ENCODE data around the gene TMEM151B.
A peak's percentile ranks its signal among the peaks of the same experiment; 100 is the strongest.
"Not testable (repeated sequence)": the region's sequence is repeated elsewhere in the genome, so short reads cannot be mapped to it uniquely, and the experiment has no call there.

The TMEM151B gene

GRCh38 chr6:44342052-44342451, 71.8 kb downstream of the TMEM151B start:
- H3K9ac ChIP-seq (ENCODE audit: low read depth, low read length), result no peak overlapping the region
- no peaks in the 10 kb centered on the region for H3K9me3 ChIP-seq (ENCODE audit: control insufficient read depth, insufficient read depth, low read length)
- H3K4me3 ChIP-seq (ENCODE audit: low read depth, low read length), result peak overlapping the region; percentile 30
- peaks cover 6% of the 10 kb centered on the region for H3K4me1 ChIP-seq (ENCODE audit: control insufficient read depth, insufficient read depth, low read length)
- H3K36me3 ChIP-seq (ENCODE audit: control insufficient read depth, insufficient read depth, low read length), result no peaks in the 10 kb centered on the region
- peaks cover 21% of the 10 kb centered on the region for H3K27me3 ChIP-seq (ENCODE audit: control insufficient read depth, insufficient read depth, low read length)

GRCh38 chr6:44342489-44342888, 72.2 kb downstream of the TMEM151B start, which contains the start of gene SPATS1:
Gene SPATS1, plus strand, starts transcription at chr6:44342650. Its CDS starts 446 bp downstream, at chr6:44343096.
- H3K4me3 ChIP-seq (ENCODE audit: low read depth, low read length), result peak within 1 kb of the TSS; percentile 30
- H3K9me3 ChIP-seq (ENCODE audit: control insufficient read depth, insufficient read depth, low read length), result no peaks in the 10 kb centered on the region
- no peaks in the 10 kb centered on the region for H3K36me3 ChIP-seq (ENCODE audit: control insufficient read depth, insufficient read depth, low read length)
- no peak within 1 kb of the TSS for H3K9ac ChIP-seq (ENCODE audit: low read depth, low read length)
- peaks cover 21% of the 10 kb centered on the region for H3K27me3 ChIP-seq (ENCODE audit: control insufficient read depth, insufficient read depth, low read length)
- H3K4me1 ChIP-seq (ENCODE audit: control insufficient read depth, insufficient read depth, low read length), result peaks cover 4% of the 10 kb centered on the region

GRCh38 chr6:44346818-44347217, 76.6 kb downstream of the TMEM151B start:
- peaks cover 15% of the 10 kb centered on the region for H3K27me3 ChIP-seq (ENCODE audit: control insufficient read depth, insufficient read depth, low read length)
- H3K9me3 ChIP-seq (ENCODE audit: control insufficient read depth, insufficient read depth, low read length); H3K4me3 ChIP-seq (ENCODE audit: low read depth, low read length); H3K4me1 ChIP-seq (ENCODE audit: control insufficient read depth, insufficient read depth, low read length); H3K9ac ChIP-seq (ENCODE audit: low read depth, low read length); H3K36me3 ChIP-seq (ENCODE audit: control insufficient read depth, insufficient read depth, low read length): not testable (repeated sequence)

GRCh38 chr6:44349904-44350649, 79.8 kb downstream of the TMEM151B start:
- Histone ChIP-seq H3K4me3 (ENCODE audit: low read depth, low read length) (no peak overlapping the region), H3K4me1 (ENCODE audit: control insufficient read depth, insufficient read depth, low read length) (peaks cover 3% of the 10 kb centered on the region), H3K9me3 (ENCODE audit: control insufficient read depth, insufficient read depth, low read length) (no peaks in the 10 kb centered on the region), H3K27me3 (ENCODE audit: control insufficient read depth, insufficient read depth, low read length) (no peaks in the 10 kb centered on the region), H3K9ac (ENCODE audit: low read depth, low read length) (no peak overlapping the region), H3K36me3 (ENCODE audit: control insufficient read depth, insufficient read depth, low read length) (no peaks in the 10 kb centered on the region)

- not testable (repeated sequence) for H3K36me3 ChIP-seq (ENCODE audit: control insufficient read depth, insufficient read depth, low read length); H3K9me3 ChIP-seq (ENCODE audit: control insufficient read depth, insufficient read depth, low read length); H3K4me3 ChIP-seq (ENCODE audit: low read depth, low read length); H3K4me1 ChIP-seq (ENCODE audit: control insufficient read depth, insufficient read depth, low read length); H3K27me3 ChIP-seq (ENCODE audit: control insufficient read depth, insufficient read depth, low read length); H3K9ac ChIP-seq (ENCODE audit: low read depth, low read length)
Observed at GRCh38 chr6:44350650-44350994, 80.4 kb downstream of the TMEM151B start.

GRCh38 chr6:44352259-44352658, 82.0 kb downstream of the TMEM151B start:
- Histone ChIP-seq H3K36me3 (ENCODE audit: control insufficient read depth, insufficient read depth, low read length) (no peaks in the 10 kb centered on the region), H3K4me1 (ENCODE audit: control insufficient read depth, insufficient read depth, low read length) (peaks cover 3% of the 10 kb centered on the region), H3K9ac (ENCODE audit: low read depth, low read length) (no peak overlapping the region), H3K4me3 (ENCODE audit: low read depth, low read length) (no peak overlapping the region), H3K9me3 (ENCODE audit: control insufficient read depth, insufficient read depth, low read length) (no peaks in the 10 kb centered on the region), H3K27me3 (ENCODE audit: control insufficient read depth, insufficient read depth, low read length) (no peaks in the 10 kb centered on the region)

- Histone ChIP-seq H3K36me3 (ENCODE audit: control insufficient read depth, insufficient read depth, low read length) (no peaks in the 10 kb centered on the region), H3K27me3 (ENCODE audit: control insufficient read depth, insufficient read depth, low read length) (no peaks in the 10 kb centered on the region), H3K4me3 (ENCODE audit: low read depth, low read length) (no peak overlapping the region), H3K4me1 (ENCODE audit: control insufficient read depth, insufficient read depth, low read length) (peaks cover 3% of the 10 kb centered on the region), H3K9ac (ENCODE audit: low read depth, low read length) (no peak overlapping the region), H3K9me3 (ENCODE audit: control insufficient read depth, insufficient read depth, low read length) (no peaks in the 10 kb centered on the region)
Observed at GRCh38 chr6:44353336-44353735, 83.1 kb downstream of the TMEM151B start.

- Histone ChIP-seq H3K9ac (ENCODE audit: low read depth, low read length) (no peak overlapping the region), H3K9me3 (ENCODE audit: control insufficient read depth, insufficient read depth, low read length) (no peaks in the 10 kb centered on the region), H3K4me1 (ENCODE audit: control insufficient read depth, insufficient read depth, low read length) (no peaks in the 10 kb centered on the region), H3K27me3 (ENCODE audit: control insufficient read depth, insufficient read depth, low read length) (no peaks in the 10 kb centered on the region), H3K4me3 (ENCODE audit: low read depth, low read length) (no peak overlapping the region), H3K36me3 (ENCODE audit: control insufficient read depth, insufficient read depth, low read length) (no peaks in the 10 kb centered on the region)
Observed at GRCh38 chr6:44355640-44356039, 85.4 kb downstream of the TMEM151B start.

GRCh38 chr6:44356487-44356886, 86.2 kb downstream of the TMEM151B start:
- Histone ChIP-seq H3K4me1 (ENCODE audit: control insufficient read depth, insufficient read depth, low read length) (no peaks in the 10 kb centered on the region), H3K4me3 (ENCODE audit: low read depth, low read length) (no peak overlapping the region), H3K9me3 (ENCODE audit: control insufficient read depth, insufficient read depth, low read length) (no peaks in the 10 kb centered on the region), H3K9ac (ENCODE audit: low read depth, low read length) (no peak overlapping the region), H3K27me3 (ENCODE audit: control insufficient read depth, insufficient read depth, low read length) (no peaks in the 10 kb centered on the region), H3K36me3 (ENCODE audit: control insufficient read depth, insufficient read depth, low read length) (no peaks in the 10 kb centered on the region)

Measured in iPS-15b (cell line).